H1 (cell line): ENCODE results near the gene DEFB114.

ENCODE experiments used
- CTCF ChIP-seq, 3 experiments: IDR thresholded peaks; 1 replicate in 2 of 3; 2 replicates in 1 of 3; pipeline versions ENCODE4 v1.5.1 to v1.6.1; 2011; ENCODE audit warnings: low read length in 3 of 3, mild to moderate bottlenecking in 3 of 3, inconsistent platforms in 2 of 3, low read depth in 1 of 3, moderate library complexity in 1 of 3; ENCODE audit not compliant: insufficient read depth in 1 of 3; ENCODE audit errors: control extremely low read depth in 1 of 3
- EGR1 ChIP-seq: IDR thresholded peaks from 2 replicates; pipeline ENCODE4 v1.6.1; 2011; ENCODE audit warnings: low read depth, low read length, borderline replicate concordance
- POLR2AphosphoS5 ChIP-seq: IDR thresholded peaks from 2 replicates; pipeline ENCODE4 v1.6.1; 2011; ENCODE audit warnings: low read depth, low read length
- RAD21 ChIP-seq, 2 experiments: IDR thresholded peaks in 1 of 2; conservative IDR thresholded peaks in 1 of 2; 2 replicates each; pipeline ENCODE4 v1.6.1; 2011; ENCODE audit warnings: low read depth in 2 of 2, low read length in 2 of 2, improper control_type of control experiment in 1 of 2, inconsistent platforms in 1 of 2, mild to moderate bottlenecking in 1 of 2, moderate library complexity in 1 of 2
- RBBP5 ChIP-seq: IDR thresholded peaks from 2 replicates; pipeline ENCODE4 v1.7.1; 2012; ENCODE audit warnings: low read depth, mild to moderate bottlenecking, inconsistent platforms, low read length, moderate library complexity, borderline replicate concordance

GRCh38 chr6:49937017-49937416 lies 26.9 kb downstream of the DEFB114 start:
- TF ChIP-seq CTCF (IDR thresholded peaks at IDR 0.05; ENCODE audit: control extremely low read depth in 1 of 3, insufficient read depth in 1 of 3, low read depth in 1 of 3, low read length in 3 of 3) (no peak), RBBP5 (no peak), RAD21 (IDR thresholded peaks at IDR 0.05 in 1 of 2, conservative IDR thresholded peaks at IDR 0.05 in 1 of 2; ENCODE audit: low read depth in 2 of 2, low read length in 2 of 2) (no peak), EGR1 (no peak), POLR2AphosphoS5 (no peak)
